Measurements from ENCODE around the gene TALDO1. TPM values are rescaled to one million over a fixed set of nuclear protein-coding genes. Genes with fewer than 3 reads are reported as not detected.

The TALDO1 gene
- total and polyA plus RNA-seq, 2 donors (not counting 3 experiments of a cell fraction or from before 2014, with no cell fraction given) = 211 to 294 TPM

DNA sequence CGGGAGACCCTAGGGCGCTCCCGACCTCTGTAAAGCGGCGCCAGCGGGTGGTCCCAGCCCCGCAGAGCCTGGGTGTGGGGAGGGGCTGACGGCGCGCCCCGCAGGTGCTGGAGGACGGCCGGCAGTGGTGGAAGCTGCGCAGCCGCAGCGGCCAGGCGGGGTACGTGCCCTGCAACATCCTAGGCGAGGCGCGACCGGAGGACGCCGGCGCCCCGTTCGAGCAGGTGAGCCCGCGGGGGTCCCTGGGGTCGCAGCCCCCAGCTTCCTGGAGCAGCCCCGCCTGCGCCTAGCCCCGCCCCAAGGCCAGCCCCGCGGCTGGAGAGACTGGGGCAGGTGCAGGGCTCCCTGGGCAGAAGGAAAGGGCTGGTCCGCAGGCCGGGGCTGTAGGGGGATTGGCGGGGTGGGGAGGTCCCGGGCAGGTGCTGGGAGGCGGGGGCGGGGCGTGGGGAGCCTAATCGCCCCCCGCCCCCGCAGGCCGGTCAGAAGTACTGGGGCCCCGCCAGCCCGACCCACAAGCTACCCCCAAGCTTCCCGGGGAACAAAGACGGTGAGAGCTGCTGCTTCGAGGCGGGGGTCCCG is 21.6 kb upstream of the TALDO1 start:
- Histone ChIP-seq H3K9ac (replicated peaks; ENCODE audit: extremely low read depth, insufficient read depth, low read length) (no peak overlapping the region), H3K9me3 (replicated peaks; ENCODE audit: control insufficient read depth, insufficient read depth, low read length) (no peaks in the 10 kb centered on the region), H3K4me1 (ENCODE audit: control insufficient read depth, extremely low read depth, insufficient read depth, low read length) (peaks cover 3% of the 10 kb centered on the region), H3K9me1 (replicated peaks; ENCODE audit: control insufficient read depth, extremely low read depth, insufficient read depth, low read length) (no peaks in the 10 kb centered on the region), H3K4me3 (replicated peaks in 1 of 3; ENCODE audit: insufficient read depth in 1 of 3, low read depth in 1 of 3, low read length in 3 of 3) (no peak overlapping the region), H3K79me2 (ENCODE audit: control insufficient read depth, insufficient read depth, low read length) (no peaks in the 10 kb centered on the region), H3K27ac (ENCODE audit: insufficient read depth, low read depth, low read length) (no peak overlapping the region), H3K27me3 (ENCODE audit: control insufficient read depth in 2 of 2, insufficient read depth in 2 of 2, low read length in 2 of 2) (peaks cover 16 to 22% of the 10 kb centered on the region in 2 experiments), H3K4me2 (ENCODE audit: insufficient read depth, low read length) (no peak overlapping the region), H2AFZ (ENCODE audit: low read depth, low read length) (no peak overlapping the region), H3K36me3 (ENCODE audit: control insufficient read depth in 2 of 2, extremely low read depth in 1 of 2, insufficient read depth in 2 of 2, low read length in 2 of 2) (no peaks in the 10 kb centered on the region), H4K20me1 (replicated peaks; ENCODE audit: control insufficient read depth, extremely low read depth, insufficient read depth, low read length) (no peaks in the 10 kb centered on the region)
- dilution Hi-C loops (cut with MboI; ENCODE audit: extremely low pct_ligation_motif_present, low sequenced_read_pairs) = no loop called here
- intact Hi-C loops (cut with micrococcal nuclease) = loop anchor here (5.0 kb wide), 1 partner anchor 168 kb away; no protein-coding TSS in a partner anchor
- ChIA-PET CTCF (interaction anchor here (0.6 to 3.7 kb wide), 12 partner anchors 9 to 175 kb away, joined by 3 to 26 read pairs (median 4); partner anchors contain the start of genes DEAF1, TALDO1 and TMEM80), POLR2A (no interaction called here)
- FAIRE-seq = no peak
- TF ChIP-seq, protein P1, sequence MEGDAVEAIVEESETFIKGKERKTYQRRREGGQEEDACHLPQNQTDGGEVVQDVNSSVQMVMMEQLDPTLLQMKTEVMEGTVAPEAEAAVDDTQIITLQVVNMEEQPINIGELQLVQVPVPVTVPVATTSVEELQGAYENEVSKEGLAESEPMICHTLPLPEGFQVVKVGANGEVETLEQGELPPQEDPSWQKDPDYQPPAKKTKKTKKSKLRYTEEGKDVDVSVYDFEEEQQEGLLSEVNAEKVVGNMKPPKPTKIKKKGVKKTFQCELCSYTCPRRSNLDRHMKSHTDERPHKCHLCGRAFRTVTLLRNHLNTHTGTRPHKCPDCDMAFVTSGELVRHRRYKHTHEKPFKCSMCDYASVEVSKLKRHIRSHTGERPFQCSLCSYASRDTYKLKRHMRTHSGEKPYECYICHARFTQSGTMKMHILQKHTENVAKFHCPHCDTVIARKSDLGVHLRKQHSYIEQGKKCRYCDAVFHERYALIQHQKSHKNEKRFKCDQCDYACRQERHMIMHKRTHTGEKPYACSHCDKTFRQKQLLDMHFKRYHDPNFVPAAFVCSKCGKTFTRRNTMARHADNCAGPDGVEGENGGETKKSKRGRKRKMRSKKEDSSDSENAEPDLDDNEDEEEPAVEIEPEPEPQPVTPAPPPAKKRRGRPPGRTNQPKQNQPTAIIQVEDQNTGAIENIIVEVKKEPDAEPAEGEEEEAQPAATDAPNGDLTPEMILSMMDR (IDR thresholded peaks at IDR 0.05; ENCODE audit: extremely low read depth in 1 of 2, insufficient read depth in 1 of 2, low read depth in 1 of 2, low read length in 2 of 2) = no peak
- TF ChIP-seq FOS (IDR thresholded peaks at IDR 0.05; ENCODE audit: borderline replicate concordance, insufficient read depth, low read length) (no peak), EZH2 (IDR thresholded peaks at IDR 0.05; ENCODE audit: borderline replicate concordance, low read depth, low read length, severe bottlenecking) (no peak), GATA2 (IDR thresholded peaks at IDR 0.05; ENCODE audit: insufficient read depth, insufficient read length, low read depth, low read length) (no peak), POLR2AphosphoS5 (IDR thresholded peaks at IDR 0.05; ENCODE audit: insufficient read depth, low read depth, low read length) (no peak), MAX (IDR thresholded peaks at IDR 0.05; ENCODE audit: insufficient read depth, insufficient read length) (no peak), MYC (IDR thresholded peaks at IDR 0.05; ENCODE audit: low read depth, low read length) (no peak), JUN (IDR thresholded peaks at IDR 0.05; ENCODE audit: borderline replicate concordance, insufficient read depth, insufficient read length, low read depth) (no peak), POLR2A (IDR thresholded peaks at IDR 0.05; ENCODE audit: low read depth, low read length) (no peak)
- BruUV-seq (replicated peaks) = no TSS peak
- DNase-seq (ENCODE audit: low read depth, low spot score) = no peak

Data from endothelial cell of umbilical vein (primary cell).